Activated T-cell treated with anti-CD3 and anti-CD28 coated beads for 24 hours (primary cell): ENCODE data around the gene ENOX1.
"Not testable (repeated sequence)": the region's sequence is repeated elsewhere in the genome, so short reads cannot be mapped to it uniquely, and the experiment has no call there.

Experiments used
- DNase-seq: peaks from one replicate; pipeline ENCODE4 v3.0.0-alpha.2; 2020; ENCODE audit warnings: low read depth

ENOX1 gene

GRCh38 chr13:43203781-43204180 is 583.0 kb downstream of the ENOX1 start:
- DNase-seq = no peak

- DNase-seq = no peak
These were observed 586.0 kb downstream of the ENOX1 start for GRCh38 chr13:43200736-43201135.

- DNase-seq = no peak
These were observed 586.5 kb downstream of the ENOX1 start for GRCh38 chr13:43200307-43200706.

GRCh38 chr13:43196750-43197370 is 589.9 kb downstream of the ENOX1 start:
- DNase-seq = no peak

- no peak for DNase-seq
These were observed 590.6 kb downstream of the ENOX1 start for GRCh38 chr13:43196086-43196621.

GRCh38 chr13:43195551-43195950 is 591.2 kb downstream of the ENOX1 start:
- DNase-seq = no peak

- no peak for DNase-seq
These were observed 591.7 kb downstream of the ENOX1 start for GRCh38 chr13:43195112-43195511.

GRCh38 chr13:43193789-43194420 is 592.9 kb downstream of the ENOX1 start:
- DNase-seq = no peak

GRCh38 chr13:43191546-43191945 is 595.2 kb downstream of the ENOX1 start:
- no peak for DNase-seq

- DNase-seq = no peak
These were observed 601.5 kb downstream of the ENOX1 start for GRCh38 chr13:43185226-43185625.

- no peak for DNase-seq
These were observed 605.9 kb downstream of the ENOX1 start for GRCh38 chr13:43180837-43181236.

GRCh38 chr13:43180036-43180660 is 606.6 kb downstream of the ENOX1 start:
- no peak for DNase-seq

- DNase-seq = no peak
These were observed 615.3 kb downstream of the ENOX1 start for GRCh38 chr13:43171489-43171888.

- no peak for DNase-seq
These were observed 616.3 kb downstream of the ENOX1 start for GRCh38 chr13:43170506-43170905.

- DNase-seq = not testable (repeated sequence)
These were observed 618.3 kb downstream of the ENOX1 start for GRCh38 chr13:43168434-43168833.

- no peak for DNase-seq
These were observed 619.0 kb downstream of the ENOX1 start for GRCh38 chr13:43167731-43168130.

GRCh38 chr13:43166644-43167457 is 619.9 kb downstream of the ENOX1 start:
- DNase-seq = no peak
